Lower leg skin (tissue), 4 donors: ENCODE measurements around the gene NHP2. TPM values are rescaled to one million over a fixed set of nuclear protein-coding genes. Genes with fewer than 3 reads are reported as not detected.
A peak's percentile ranks its signal among the peaks of the same experiment; 100 is the strongest.
"Not testable (repeated sequence)": the region's sequence is repeated elsewhere in the genome, so short reads cannot be mapped to it uniquely, and the experiment has no call there.

Experiments used
- DNase-seq, 2 donors: peaks; one replicate each; pipeline ENCODE4 v3.0.0-alpha.2; 2019; ENCODE audit warnings: low spot score in 2 of 2
- H3K4me3 ChIP-seq: fragments of 200-600 bp; sonication (generic); 2 replicates; pipeline ENCODE4 v1.5.1; 2017; ENCODE audit warnings: mild to moderate bottlenecking, low read depth; ENCODE audit not compliant: poor library complexity, severe bottlenecking
- CTCF ChIP-seq, 3 donors: fragments of 450-650 bp; IDR thresholded peaks; one replicate each; pipeline ENCODE4 v1.5.1; 2016; ENCODE audit warnings: antibody characterized with exemption in 3 of 3, mild to moderate bottlenecking in 3 of 3, moderate library complexity in 2 of 3
- POLR2A ChIP-seq, 2 donors: fragments of 450-650 bp; IDR thresholded peaks; one replicate each; pipeline ENCODE4 v1.6.1; 2016 to 2017; ENCODE audit warnings: antibody characterized with exemption in 2 of 2, mild to moderate bottlenecking in 1 of 2, moderate library complexity in 1 of 2
- WGBS, 2 donors: methylation state at CpG; one replicate each; pipeline ENCODE4 v1.1.5; 2018; 5-methylcytosine and 5-hydroxymethylcytosine counted together
- intact Hi-C: fragments of 100-400 bp; cut with DNase I; formaldehyde crosslinking; loops from one replicate; pipeline ENCODE4 v1.15.0; 2023; ENCODE audit warnings: low total_unique reads
- total RNA-seq, 4 donors: library from RNA; depleted of rRNA; stranded (reverse); fragments of >200 nt; gene quantifications; one replicate each; pipeline ENCODE4 v1.1.0, GENCODE V29; 2016

Gene NHP2
- total RNA-seq, 4 donors from 2014 or later: 169 to 210 (median 199) TPM

DNA sequence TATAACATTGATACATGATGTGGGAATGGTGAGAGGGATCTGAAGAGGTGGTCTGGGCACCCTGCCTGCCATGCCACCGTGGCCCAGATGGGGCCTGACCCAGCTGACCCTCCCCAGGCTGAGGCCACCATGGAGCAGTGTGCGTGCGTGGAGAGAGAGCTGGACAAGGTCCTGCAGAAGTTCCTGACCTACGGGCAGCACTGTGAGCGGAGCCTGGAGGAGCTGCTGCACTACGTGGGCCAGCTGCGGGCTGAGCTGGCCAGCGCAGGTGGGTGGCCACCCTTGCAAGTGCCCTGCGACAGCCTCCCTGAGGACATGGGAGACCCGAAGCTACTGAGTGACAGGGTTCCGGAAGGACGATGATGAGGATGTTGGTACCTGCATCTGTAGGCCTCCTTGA is 15.7 kb downstream of the NHP2 start:
- H3K4me3 ChIP-seq: no peak overlapping the region
- TF ChIP-seq CTCF (IDR thresholded peaks at IDR 0.05): no peak
- intact Hi-C loops: no loop called here
- DNase-seq: no peak
- WGBS, 2 donors: 85 to 89% methylated on average over 11 to 12 of the region's 12 CpGs

DNA sequence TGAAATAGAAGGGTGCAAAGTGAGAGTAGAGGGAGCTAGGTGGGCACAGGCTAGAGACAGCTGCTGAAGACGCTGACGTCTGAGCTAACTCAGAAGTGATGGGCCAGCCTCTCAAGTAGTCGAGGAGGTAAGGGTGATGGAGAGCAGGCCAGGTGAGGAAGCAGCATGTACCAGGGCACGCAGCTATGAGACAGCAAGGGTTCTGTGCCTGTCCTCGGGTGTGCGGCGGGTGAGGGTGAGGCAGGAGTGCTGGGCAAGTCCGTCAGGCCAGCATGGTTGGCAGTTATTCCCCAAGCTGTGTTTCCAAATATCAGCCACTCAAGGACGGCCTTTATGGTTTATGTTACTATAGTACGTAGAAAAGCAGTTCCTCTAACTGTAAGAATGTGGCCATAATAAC is 16.7 kb downstream of the NHP2 start:
- DNase-seq: no peak
- intact Hi-C loops: no loop called here
- TF ChIP-seq CTCF (IDR thresholded peaks at IDR 0.05) (no peak), POLR2A (IDR thresholded peaks at IDR 0.05) (no peak)
- no peak overlapping the region for H3K4me3 ChIP-seq
- 81% methylated on average over 10 of the region's 10 CpGs for WGBS, 2 donors

DNA sequence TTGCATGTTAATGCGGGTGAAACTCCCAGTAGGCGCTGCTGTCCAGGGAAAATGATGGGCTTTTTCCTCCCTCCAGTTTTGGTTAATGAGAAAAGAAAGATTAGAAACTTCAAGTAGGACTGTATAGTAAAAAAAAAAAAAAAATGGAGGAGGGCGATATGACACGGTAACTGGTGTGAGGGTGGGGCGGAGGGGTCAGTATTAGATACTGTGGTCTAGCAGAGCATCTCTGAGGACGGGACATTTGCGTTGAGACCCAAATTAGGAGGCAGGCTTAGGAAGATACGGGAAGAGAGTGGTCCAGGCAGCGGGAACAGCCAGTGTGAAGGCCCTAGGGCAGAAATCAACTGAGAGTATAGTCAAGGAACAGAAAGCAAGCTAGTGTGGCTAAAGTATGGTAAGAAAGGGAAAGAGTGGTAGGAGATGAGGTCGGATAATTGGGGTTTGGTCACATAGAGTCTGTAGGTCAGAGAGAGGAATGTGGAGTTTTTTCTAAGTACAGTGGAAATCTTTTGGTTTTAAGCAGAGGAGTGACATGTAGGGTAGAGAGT is 22.2 kb downstream of the NHP2 start:
- TF ChIP-seq POLR2A (IDR thresholded peaks at IDR 0.05): no peak
- TF ChIP-seq CTCF (IDR thresholded peaks at IDR 0.05): no peak
- intact Hi-C loops: loop anchor here (5.0 kb wide), 1 partner anchor 574 kb away; no protein-coding TSS in a partner anchor
- no peak for DNase-seq
- peak overlapping the region; percentile 90 for H3K4me3 ChIP-seq
- 15 to 18% methylated on average over 10 of the region's 10 CpGs for WGBS, 2 donors

- TF ChIP-seq CTCF (IDR thresholded peaks at IDR 0.05) (no peak), POLR2A (IDR thresholded peaks at IDR 0.05) (peak in 1 of 2 donors; percentile 29)
- peak within 1 kb of the TSS; percentile 90 for H3K4me3 ChIP-seq
- DNase-seq: peak; percentile 63 to 96
- intact Hi-C loops: loop anchor here (5.0 kb wide), 1 partner anchor 574 kb away; no protein-coding TSS in a partner anchor
- 0 to 1% methylated on average over 42 to 71 of the region's 102 CpGs for WGBS, 2 donors
These were observed 22.9 kb downstream of the NHP2 start, which contains the start of gene RMND5B for GRCh38 chr5:178130576-178131445. Gene RMND5B (plus strand): TSS chr5:178131014. CDS start chr5:178138120, 7,106 bp downstream.

DNA sequence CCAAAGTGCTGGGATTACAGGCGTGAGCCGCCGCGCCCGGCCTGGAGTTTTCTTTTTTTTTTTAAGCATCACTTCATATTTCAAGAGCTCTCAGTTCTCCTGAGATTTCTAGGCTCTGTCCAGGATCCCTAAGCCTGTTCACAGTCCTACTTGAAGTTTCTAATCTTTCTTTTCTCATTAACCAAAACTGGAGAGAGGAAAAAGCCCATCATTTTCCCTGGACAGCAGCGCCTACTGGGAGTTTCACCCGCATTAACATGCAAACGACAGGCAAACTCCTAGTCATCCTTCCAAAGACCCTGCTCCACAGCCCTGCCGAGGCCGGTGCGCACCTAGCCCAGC is 23.5 kb downstream of the NHP2 start:
- peak overlapping the region; percentile 90 for H3K4me3 ChIP-seq
- 8 to 10% methylated on average over 11 of the region's 11 CpGs for WGBS, 2 donors
- DNase-seq: not testable (repeated sequence)
- intact Hi-C loops: loop anchor here (5.0 kb wide), 1 partner anchor 573 kb away; no protein-coding TSS in a partner anchor

DNA sequence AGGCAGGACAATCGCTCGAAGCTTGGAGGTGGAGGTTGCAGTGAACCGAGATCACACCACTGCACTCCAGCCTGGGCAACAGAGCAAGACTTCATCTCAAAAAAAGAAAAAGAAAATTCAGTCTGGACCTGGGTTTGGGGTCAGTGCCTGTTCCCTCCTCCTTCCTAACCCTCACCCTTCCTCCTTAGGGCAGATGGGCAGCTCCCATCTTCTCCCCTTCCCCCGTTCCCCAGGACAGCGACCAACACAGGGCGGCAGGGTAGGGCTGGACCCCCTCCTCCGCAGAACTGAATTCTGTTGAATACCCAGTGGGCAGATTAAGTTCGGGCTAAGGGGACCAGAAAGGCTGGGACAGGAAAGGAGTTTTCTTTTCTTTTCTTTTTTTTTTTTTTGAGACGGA is 24.4 kb downstream of the NHP2 start:
- 83 to 85% methylated on average over 9 of the region's 9 CpGs for WGBS, 2 donors
- intact Hi-C loops: no loop called here
- no peak for DNase-seq
- no peak overlapping the region for H3K4me3 ChIP-seq
- TF ChIP-seq CTCF (IDR thresholded peaks at IDR 0.05) (no peak), POLR2A (IDR thresholded peaks at IDR 0.05) (no peak)

- H3K4me3 ChIP-seq, DNase-seq, intact Hi-C loops: not testable (repeated sequence)
- WGBS, 2 donors: 72 to 73% methylated on average over 14 of the region's 14 CpGs
These were observed 26.2 kb downstream of the NHP2 start for GRCh38 chr5:178127300-178128009.
